PFSK-1 (cell line): Measurements from ENCODE around the gene DDI2.

ENCODE experiments used
- FOXP2 ChIP-seq: optimal IDR thresholded peaks from 2 replicates; pipeline ENCODE3; 2011; ENCODE audit warnings: borderline replicate concordance, control low read depth, inconsistent platforms; ENCODE audit not compliant: insufficient read depth; ENCODE audit errors: extremely low read length, extremely low read depth
- POLR2AphosphoS5 ChIP-seq: IDR thresholded peaks from 2 replicates; pipeline ENCODE4 v1.6.1; 2012; ENCODE audit warnings: low read depth, mild to moderate bottlenecking, control low read depth, low read length, moderate library complexity
- SIN3A ChIP-seq: IDR thresholded peaks from 2 replicates; pipeline ENCODE4 v1.6.1; 2012; ENCODE audit warnings: mild to moderate bottlenecking, low read length, moderate library complexity, borderline replicate concordance; ENCODE audit not compliant: insufficient read depth
- TAF1 ChIP-seq: IDR thresholded peaks from 2 replicates; pipeline ENCODE4 v1.6.1; 2012; ENCODE audit warnings: low read length, control low read depth, borderline replicate concordance; ENCODE audit not compliant: insufficient read depth
- TF ChIP-seq, protein P1 (sequence below), 2 experiments: IDR thresholded peaks; 2 replicates each; pipeline versions ENCODE4 v1.6.1 to v1.8.0; 2011 to 2012; ENCODE audit warnings: low read depth in 2 of 2, low read length in 2 of 2, control low read depth in 1 of 2, inconsistent platforms in 1 of 2, mild to moderate bottlenecking in 1 of 2, moderate library complexity in 1 of 2; ENCODE audit not compliant: insufficient read depth in 1 of 2

DDI2 gene

DNA sequence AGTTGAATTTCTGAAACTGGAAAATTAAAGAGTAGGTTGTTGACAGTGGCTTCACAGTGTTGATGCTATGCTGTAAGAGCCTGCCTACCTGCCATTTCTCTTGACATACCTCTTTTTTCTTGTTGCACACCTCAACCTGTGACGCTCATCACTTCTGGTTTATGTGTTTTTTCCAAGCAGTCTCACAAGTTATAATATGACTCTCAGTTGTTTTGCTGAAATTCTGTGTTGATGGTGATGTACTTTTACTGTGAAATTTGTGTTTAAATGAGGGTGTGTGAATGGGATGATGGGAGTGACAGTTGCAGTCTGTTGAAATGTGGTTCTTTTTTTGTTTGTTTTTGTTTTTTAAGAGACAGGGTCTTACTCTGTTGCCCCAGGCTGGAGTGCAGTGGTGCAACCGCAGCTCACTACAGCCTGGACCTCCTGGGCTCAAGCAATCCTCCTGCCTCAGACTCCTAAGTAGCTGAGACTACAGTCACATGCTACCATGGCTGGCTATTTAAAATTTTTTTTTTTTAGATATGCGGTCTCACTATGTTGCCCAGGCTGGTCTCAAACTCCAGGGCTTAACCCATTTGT is 7.0 kb downstream of the DDI2 start:
- TF ChIP-seq SIN3A (no peak), FOXP2 (no peak), POLR2AphosphoS5 (no peak), TAF1 (no peak)
- TF ChIP-seq, protein P1, sequence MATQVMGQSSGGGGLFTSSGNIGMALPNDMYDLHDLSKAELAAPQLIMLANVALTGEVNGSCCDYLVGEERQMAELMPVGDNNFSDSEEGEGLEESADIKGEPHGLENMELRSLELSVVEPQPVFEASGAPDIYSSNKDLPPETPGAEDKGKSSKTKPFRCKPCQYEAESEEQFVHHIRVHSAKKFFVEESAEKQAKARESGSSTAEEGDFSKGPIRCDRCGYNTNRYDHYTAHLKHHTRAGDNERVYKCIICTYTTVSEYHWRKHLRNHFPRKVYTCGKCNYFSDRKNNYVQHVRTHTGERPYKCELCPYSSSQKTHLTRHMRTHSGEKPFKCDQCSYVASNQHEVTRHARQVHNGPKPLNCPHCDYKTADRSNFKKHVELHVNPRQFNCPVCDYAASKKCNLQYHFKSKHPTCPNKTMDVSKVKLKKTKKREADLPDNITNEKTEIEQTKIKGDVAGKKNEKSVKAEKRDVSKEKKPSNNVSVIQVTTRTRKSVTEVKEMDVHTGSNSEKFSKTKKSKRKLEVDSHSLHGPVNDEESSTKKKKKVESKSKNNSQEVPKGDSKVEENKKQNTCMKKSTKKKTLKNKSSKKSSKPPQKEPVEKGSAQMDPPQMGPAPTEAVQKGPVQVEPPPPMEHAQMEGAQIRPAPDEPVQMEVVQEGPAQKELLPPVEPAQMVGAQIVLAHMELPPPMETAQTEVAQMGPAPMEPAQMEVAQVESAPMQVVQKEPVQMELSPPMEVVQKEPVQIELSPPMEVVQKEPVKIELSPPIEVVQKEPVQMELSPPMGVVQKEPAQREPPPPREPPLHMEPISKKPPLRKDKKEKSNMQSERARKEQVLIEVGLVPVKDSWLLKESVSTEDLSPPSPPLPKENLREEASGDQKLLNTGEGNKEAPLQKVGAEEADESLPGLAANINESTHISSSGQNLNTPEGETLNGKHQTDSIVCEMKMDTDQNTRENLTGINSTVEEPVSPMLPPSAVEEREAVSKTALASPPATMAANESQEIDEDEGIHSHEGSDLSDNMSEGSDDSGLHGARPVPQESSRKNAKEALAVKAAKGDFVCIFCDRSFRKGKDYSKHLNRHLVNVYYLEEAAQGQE (IDR thresholded peaks at IDR 0.05; ENCODE audit: insufficient read depth in 1 of 2, low read depth in 2 of 2, low read length in 2 of 2), result no peak

DNA sequence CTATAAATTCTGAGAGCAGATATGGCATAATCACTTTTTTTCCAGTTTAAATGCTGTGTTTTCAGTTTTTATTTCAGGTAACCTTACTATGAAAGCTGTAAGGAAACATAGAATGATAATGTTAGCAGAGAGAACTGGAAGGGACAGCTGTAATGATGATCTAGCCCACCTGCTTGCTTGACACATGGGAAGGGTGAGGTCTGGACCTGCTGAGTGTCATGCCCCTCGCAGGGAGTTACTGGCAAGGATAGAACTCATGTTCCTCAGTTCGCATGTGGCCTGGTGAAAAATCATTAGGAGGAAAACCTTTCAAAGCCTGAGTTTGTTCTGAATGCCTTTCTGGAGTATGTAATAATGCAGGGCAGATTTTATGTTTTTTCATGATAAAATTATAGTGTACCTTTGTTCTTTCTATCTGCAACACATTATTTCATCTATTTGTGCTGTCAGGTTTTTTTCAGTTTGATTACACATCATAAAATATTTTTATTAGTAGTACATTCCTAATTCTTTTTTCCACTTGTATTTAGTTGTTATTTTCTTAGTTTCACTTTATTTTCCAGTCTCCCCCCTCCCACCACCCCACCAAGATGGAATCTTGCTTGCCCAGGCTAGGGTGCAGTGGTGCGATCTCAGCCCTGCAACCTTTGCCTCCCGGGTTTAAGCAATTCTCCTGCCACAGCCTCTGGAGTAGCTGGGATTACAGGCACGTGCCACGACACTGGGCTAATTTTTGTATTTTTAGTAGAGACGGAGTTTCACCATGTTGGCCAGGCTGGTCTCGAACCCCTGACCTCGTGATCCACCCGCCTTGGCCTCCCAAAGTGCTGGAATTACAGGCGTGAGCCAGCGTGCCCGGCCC is 8.0 kb downstream of the DDI2 start:
- TF ChIP-seq SIN3A (no peak), POLR2AphosphoS5 (no peak), FOXP2 (no peak), TAF1 (no peak)
- TF ChIP-seq, protein P1 (IDR thresholded peaks at IDR 0.05; ENCODE audit: insufficient read depth in 1 of 2, low read depth in 2 of 2, low read length in 2 of 2), result no peak

DNA sequence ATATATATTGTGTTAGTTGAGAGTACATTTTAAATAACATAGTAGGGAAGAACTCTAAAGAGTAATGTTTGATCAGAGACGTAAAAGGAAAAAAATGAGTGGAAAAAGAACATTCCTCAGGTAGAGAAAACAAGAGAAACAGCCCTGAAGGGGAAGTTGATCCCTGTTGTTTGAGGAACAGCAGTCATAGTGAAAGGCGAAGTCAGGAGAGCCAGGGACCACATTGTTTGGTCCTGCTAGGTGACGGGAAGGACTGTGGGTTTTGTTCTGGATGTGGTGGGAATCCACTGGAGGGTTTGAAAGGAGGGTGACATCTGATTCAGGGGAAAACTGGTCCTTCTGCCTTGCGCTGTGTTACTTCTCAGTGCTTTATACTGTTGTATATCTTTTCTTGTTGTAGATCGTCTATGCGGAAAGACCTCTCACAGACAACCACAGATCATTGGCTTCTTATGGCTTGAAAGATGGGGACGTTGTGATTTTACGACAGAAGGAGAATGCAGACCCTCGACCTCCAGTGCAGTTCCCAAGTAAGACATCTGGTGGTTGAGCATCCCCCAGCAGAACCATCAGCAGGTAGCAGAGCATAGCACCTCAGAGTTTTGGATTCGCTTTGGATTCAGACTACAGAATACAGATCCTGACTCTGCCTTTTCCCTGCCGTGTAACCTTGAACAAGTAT is 9.2 kb downstream of the DDI2 start:
- TF ChIP-seq SIN3A (no peak), POLR2AphosphoS5 (no peak), TAF1 (no peak), FOXP2 (no peak)
- TF ChIP-seq, protein P1 (IDR thresholded peaks at IDR 0.05; ENCODE audit: insufficient read depth in 1 of 2, low read depth in 2 of 2, low read length in 2 of 2), result no peak

DNA sequence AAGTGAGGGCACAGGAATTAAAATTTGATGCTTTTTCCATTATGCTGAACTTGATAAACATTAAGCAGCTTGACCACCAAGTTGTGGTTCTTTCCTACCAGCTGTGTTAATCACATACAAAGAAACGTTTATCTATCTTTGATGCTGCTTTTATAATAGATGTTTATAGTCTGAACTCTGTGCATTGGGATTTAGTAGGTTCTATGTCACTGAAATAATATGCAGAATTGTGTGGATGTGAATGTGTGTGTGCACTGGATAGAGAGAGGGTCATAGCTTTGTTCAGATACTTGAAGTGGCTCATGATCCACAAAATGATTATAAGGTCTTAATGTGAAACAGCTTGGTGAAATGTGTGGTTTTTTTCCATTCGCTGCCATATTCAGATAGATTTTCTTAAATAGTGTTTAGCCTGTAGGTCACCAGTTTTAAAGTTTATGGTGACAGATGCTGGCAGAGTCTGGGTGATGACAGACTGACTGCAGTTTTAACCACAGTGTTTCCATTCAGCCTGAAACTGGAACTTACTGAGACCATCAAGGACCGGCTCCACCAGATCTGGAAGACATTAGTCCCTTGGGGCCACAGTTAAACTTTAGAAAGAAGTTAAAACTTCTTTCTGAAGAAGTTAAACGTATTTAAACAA is 10.2 kb downstream of the DDI2 start:
- TF ChIP-seq, protein P1 (IDR thresholded peaks at IDR 0.05; ENCODE audit: insufficient read depth in 1 of 2, low read depth in 2 of 2, low read length in 2 of 2), result no peak
- TF ChIP-seq POLR2AphosphoS5 (no peak), FOXP2 (no peak), TAF1 (no peak), SIN3A (no peak)
